HG02678 (cell line): ENCODE results near the gene SDHB.

ENCODE experiments used
- ATAC-seq: cut with Tn5 transposase; IDR thresholded peaks from one replicate; pipeline ENCODE4 v1.9.1; 2021; ENCODE audit warnings: mild to moderate bottlenecking, moderate library complexity; ENCODE audit not compliant: unreplicated experiment

The SDHB gene

GRCh38 chr1:17046334-17046657 lies 7.5 kb downstream of the SDHB start:
- no peak for ATAC-seq

GRCh38 chr1:17045634-17046333 lies 8.0 kb downstream of the SDHB start:
- ATAC-seq: no peak

- no peak for ATAC-seq
Observed at GRCh38 chr1:17045150-17045549, 8.7 kb downstream of the SDHB start.

GRCh38 chr1:17043676-17044075 lies 10.2 kb downstream of the SDHB start:
- ATAC-seq: no peak

- no peak for ATAC-seq
Observed at GRCh38 chr1:17040135-17040534, 13.7 kb downstream of the SDHB start.

- ATAC-seq: no peak
Observed at GRCh38 chr1:17039522-17039921, 14.3 kb downstream of the SDHB start.

GRCh38 chr1:17033481-17033880 lies 20.4 kb downstream of the SDHB start:
- no peak for ATAC-seq

GRCh38 chr1:17032741-17033140 lies 21.1 kb downstream of the SDHB start:
- no peak for ATAC-seq

GRCh38 chr1:17031436-17031835 lies 22.4 kb downstream of the SDHB start:
- ATAC-seq: no peak

GRCh38 chr1:17030206-17030605 lies 23.6 kb downstream of the SDHB start:
- ATAC-seq: no peak

- ATAC-seq: no peak
Observed at GRCh38 chr1:17028662-17029188, 25.1 kb downstream of the SDHB start.

- ATAC-seq: no peak
Observed at GRCh38 chr1:17027900-17028299, 25.9 kb downstream of the SDHB start.

GRCh38 chr1:17027403-17027802 lies 26.4 kb downstream of the SDHB start:
- no peak for ATAC-seq

GRCh38 chr1:17024721-17025120 lies 29.1 kb downstream of the SDHB start:
- no peak for ATAC-seq

GRCh38 chr1:17023573-17023972 lies 30.3 kb downstream of the SDHB start:
- no peak for ATAC-seq

- no peak for ATAC-seq
Observed at GRCh38 chr1:17023102-17023501, 30.7 kb downstream of the SDHB start.

GRCh38 chr1:17021896-17022295 lies 31.9 kb downstream of the SDHB start:
- no peak for ATAC-seq

GRCh38 chr1:17020502-17020901 lies 33.3 kb downstream of the SDHB start:
- ATAC-seq: no peak

GRCh38 chr1:17018849-17019248 lies 35.0 kb downstream of the SDHB start:
- ATAC-seq: no peak

- no peak for ATAC-seq
Observed at GRCh38 chr1:17017435-17017834, 36.4 kb downstream of the SDHB start.

- no peak for ATAC-seq
Observed at GRCh38 chr1:17016317-17016661, 37.5 kb downstream of the SDHB start.

GRCh38 chr1:17014671-17015567 lies 38.9 kb downstream of the SDHB start:
- ATAC-seq: no peak
